Mesothelial cell of epicardium (in vitro differentiated cells): ENCODE results near the gene DEXI. TPM values are rescaled to one million over a fixed set of nuclear protein-coding genes. Genes with fewer than 3 reads are reported as not detected.

Source experiments
- DNase-seq, 2 experiments: peaks; one replicate each; pipeline ENCODE4 v3.0.0; 2021; ENCODE audit warnings: low spot score in 2 of 2; ENCODE audit not compliant: unreplicated experiment in 2 of 2
- H3K27ac Mint-ChIP-seq: 2 replicates; pipeline ENCODE4 v1.8.0; 2021; ENCODE audit warnings: mixed read lengths
- H3K27me3 Mint-ChIP-seq: 2 replicates; pipeline ENCODE4 v1.8.0; 2021; ENCODE audit warnings: low read depth, mixed read lengths
- H3K36me3 Mint-ChIP-seq: 2 replicates; pipeline ENCODE4 v1.8.0; 2021; ENCODE audit warnings: mixed read lengths
- H3K4me1 Mint-ChIP-seq: 2 replicates; pipeline ENCODE4 v1.8.0; 2021; ENCODE audit warnings: mixed read lengths
- H3K4me3 Mint-ChIP-seq: 2 replicates; pipeline ENCODE4 v1.8.0; 2021; ENCODE audit warnings: mild to moderate bottlenecking, moderate library complexity, mixed read lengths
- H3K9me3 Mint-ChIP-seq: 2 replicates; pipeline ENCODE4 v1.8.0; 2021; ENCODE audit warnings: mixed read lengths
- total RNA-seq: library from RNA; stranded (reverse); gene quantifications from 3 replicates; pipeline ENCODE4 v1.2.1, GENCODE V29; 2021
- TF ChIP-seq, protein P1 (sequence below): fragments of 200-600 bp; sonication (generic); IDR thresholded peaks from one replicate; pipeline ENCODE4 v1.5.0; 2021; ENCODE audit warnings: antibody characterized with exemption; ENCODE audit not compliant: unreplicated experiment

DEXI gene
- total RNA-seq, 1 donor from 2014 or later: 31.2 TPM

DNA sequence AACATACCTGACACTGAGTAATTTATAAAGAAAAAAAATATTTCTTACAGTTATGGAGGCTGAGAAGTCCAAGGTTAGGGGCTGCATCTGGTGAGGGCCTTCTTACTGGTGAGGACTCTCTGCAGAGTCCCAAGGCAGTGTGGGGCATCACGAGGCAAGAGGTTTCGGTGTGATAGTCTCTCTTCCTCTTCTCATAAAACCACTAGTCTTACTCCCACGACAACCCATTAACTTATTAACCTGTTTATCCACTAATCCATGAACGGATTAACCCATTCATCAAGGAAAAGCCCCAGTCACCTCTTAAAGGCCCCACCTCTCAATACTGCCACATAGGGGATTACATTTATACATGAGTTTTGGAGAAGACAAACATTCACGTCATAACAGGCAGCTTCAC, 45.1 kb downstream of the DEXI start:
- Mint-ChIP-seq H3K9me3 (no peaks in the 10 kb centered on the region), H3K4me1 (no peaks in the 10 kb centered on the region), H3K27me3 (peaks cover 29% of the 10 kb centered on the region), H3K4me3 (no peak overlapping the region), H3K36me3 (no peaks in the 10 kb centered on the region), H3K27ac (no peak overlapping the region)
- no peak for DNase-seq
- TF ChIP-seq, protein P1, sequence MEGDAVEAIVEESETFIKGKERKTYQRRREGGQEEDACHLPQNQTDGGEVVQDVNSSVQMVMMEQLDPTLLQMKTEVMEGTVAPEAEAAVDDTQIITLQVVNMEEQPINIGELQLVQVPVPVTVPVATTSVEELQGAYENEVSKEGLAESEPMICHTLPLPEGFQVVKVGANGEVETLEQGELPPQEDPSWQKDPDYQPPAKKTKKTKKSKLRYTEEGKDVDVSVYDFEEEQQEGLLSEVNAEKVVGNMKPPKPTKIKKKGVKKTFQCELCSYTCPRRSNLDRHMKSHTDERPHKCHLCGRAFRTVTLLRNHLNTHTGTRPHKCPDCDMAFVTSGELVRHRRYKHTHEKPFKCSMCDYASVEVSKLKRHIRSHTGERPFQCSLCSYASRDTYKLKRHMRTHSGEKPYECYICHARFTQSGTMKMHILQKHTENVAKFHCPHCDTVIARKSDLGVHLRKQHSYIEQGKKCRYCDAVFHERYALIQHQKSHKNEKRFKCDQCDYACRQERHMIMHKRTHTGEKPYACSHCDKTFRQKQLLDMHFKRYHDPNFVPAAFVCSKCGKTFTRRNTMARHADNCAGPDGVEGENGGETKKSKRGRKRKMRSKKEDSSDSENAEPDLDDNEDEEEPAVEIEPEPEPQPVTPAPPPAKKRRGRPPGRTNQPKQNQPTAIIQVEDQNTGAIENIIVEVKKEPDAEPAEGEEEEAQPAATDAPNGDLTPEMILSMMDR: no peak

DNA sequence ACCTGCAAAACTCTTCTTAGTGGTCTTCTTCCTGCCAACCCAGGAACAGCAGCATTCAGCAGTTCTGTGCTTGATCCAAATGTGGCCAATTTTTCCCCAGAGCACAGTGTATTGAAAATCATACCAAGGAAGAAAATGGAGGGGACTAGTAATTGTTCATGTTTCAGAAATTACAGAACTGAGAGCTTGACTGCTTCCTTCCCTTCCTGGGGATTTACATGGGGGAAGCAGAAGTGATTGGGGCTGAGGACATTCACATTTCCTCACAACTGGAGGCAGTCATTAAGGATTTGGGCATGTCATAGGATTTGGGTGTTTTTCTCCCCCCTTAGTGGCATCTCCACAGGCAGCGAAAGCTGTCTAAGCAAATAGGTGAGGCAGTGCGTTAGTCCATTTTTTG, 45.5 kb downstream of the DEXI start:
- DNase-seq: no peak
- Mint-ChIP-seq H3K4me1 (no peaks in the 10 kb centered on the region), H3K27me3 (peaks cover 30% of the 10 kb centered on the region), H3K27ac (no peak overlapping the region), H3K4me3 (no peak overlapping the region), H3K9me3 (no peaks in the 10 kb centered on the region), H3K36me3 (no peaks in the 10 kb centered on the region)
- TF ChIP-seq, protein P1: no peak

DNA sequence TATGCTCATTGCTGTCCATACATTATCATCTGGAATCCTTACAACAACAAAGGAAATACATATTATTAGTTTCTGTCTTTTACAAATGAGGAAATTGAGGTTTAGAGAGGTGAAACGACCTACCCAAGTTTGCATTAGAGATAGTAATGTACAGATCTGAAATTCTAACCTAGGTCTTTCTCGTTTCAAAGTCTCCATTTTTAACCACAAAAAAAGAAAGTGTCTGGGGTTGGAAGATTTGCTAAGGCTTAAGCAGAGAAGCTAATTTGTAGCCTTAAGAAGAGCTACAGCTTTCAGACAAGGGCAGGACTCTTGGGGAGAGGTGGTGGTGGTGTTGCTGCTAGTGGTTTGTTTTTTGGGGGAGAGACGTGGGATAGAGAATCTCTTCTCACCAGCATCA, 46.1 kb downstream of the DEXI start:
- Mint-ChIP-seq H3K27me3 (peaks cover 30% of the 10 kb centered on the region), H3K4me1 (no peaks in the 10 kb centered on the region), H3K9me3 (no peaks in the 10 kb centered on the region), H3K36me3 (no peaks in the 10 kb centered on the region), H3K4me3 (no peak overlapping the region), H3K27ac (no peak overlapping the region)
- TF ChIP-seq, protein P1: no peak
- DNase-seq: no peak

DNA sequence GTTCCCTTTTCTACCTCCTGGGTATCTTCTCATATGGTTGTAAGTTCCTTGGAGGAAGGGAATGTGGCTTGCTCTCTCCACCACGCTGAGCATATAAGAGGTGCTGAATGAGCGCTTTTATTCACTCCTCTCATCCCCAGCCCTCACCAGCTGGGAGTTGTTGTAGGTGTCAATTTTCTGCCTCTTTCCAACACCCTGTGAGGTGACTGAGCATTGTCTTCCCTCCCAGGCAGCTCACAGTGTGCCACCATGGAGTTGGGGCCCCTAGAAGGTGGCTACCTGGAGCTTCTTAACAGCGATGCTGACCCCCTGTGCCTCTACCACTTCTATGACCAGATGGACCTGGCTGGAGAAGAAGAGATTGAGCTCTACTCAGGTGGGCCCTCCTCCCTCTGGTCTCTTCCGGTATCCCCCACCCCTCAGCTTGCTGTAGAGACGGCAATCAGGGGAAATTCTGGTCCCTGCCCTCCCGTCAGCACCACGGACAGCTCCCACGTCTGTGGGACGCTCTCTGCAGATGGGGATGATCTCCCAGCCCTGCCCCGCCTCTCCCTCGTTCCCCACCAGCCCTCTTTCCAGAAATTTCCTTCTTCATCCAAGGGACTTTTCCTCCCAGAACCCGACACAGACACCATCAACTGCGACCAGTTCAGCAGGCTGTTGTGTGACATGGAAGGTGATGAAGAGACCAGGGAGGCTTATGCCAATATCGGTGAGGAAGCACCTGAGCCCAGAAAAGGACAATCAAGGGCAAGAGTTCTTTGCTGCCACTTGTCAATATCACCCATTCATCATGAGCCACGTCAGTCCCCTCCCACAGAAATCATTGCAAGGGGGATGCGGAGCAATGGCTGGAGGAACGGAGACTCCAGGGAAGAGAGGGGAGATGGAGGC, 47.0 kb downstream of the DEXI start:
- Mint-ChIP-seq H3K9me3 (no peaks in the 10 kb centered on the region), H3K27ac (no peak overlapping the region), H3K36me3 (no peaks in the 10 kb centered on the region), H3K4me3 (no peak overlapping the region), H3K4me1 (no peaks in the 10 kb centered on the region), H3K27me3 (peaks cover 33% of the 10 kb centered on the region)
- TF ChIP-seq, protein P1: no peak
- DNase-seq: peak; percentile 76 to 88

DNA sequence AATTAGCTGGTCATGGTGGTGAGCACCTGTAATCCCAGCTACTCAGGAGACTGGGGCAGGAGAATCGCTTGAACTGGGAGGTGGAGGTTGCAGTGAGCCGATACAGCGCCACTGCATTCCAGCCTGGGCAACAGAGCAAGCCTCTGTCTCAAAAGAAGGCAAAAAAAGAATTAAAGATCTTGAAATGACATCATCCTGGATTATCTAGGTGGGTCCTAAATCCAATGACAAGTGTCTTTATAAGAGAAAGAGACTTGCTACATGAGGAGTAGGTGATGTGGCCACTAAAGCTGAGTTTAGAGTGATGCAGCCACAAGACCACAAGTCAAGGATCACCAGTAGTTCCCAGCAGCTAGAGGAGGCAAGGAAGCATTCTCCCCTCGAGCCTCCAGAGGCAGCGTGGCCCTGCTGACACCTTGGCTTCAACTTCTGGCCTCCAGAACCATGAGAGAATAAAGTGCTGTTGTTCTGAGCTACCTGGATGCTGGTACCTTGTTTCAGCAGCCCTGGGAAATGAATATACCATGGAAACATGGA, 49.4 kb downstream of the DEXI start:
- no peak for DNase-seq
- H3K9me3 Mint-ChIP-seq: no peaks in the 10 kb centered on the region
- TF ChIP-seq, protein P1: no peak
- H3K4me1 Mint-ChIP-seq: no peaks in the 10 kb centered on the region
- H3K27me3 Mint-ChIP-seq: peaks cover 43% of the 10 kb centered on the region
- H3K27ac Mint-ChIP-seq: no peak overlapping the region
- H3K4me3 Mint-ChIP-seq: no peak overlapping the region
- H3K36me3 Mint-ChIP-seq: no peaks in the 10 kb centered on the region
